Panc1 (cell line): ENCODE results near the gene PADI1.

ENCODE experiments used
- POLR2AphosphoS5 ChIP-seq: IDR thresholded peaks from 2 replicates; pipeline ENCODE4 v1.6.1; 2012; ENCODE audit warnings: mild to moderate bottlenecking, low read depth, low read length, moderate library complexity
- SIN3A ChIP-seq: IDR thresholded peaks from 2 replicates; pipeline ENCODE4 v1.6.1; 2012; ENCODE audit warnings: low read depth, mild to moderate bottlenecking, low read length, moderate library complexity, borderline replicate concordance; ENCODE audit not compliant: insufficient read depth
- TCF7L2 ChIP-seq: IDR thresholded peaks from 2 replicates; pipeline ENCODE4 v1.6.1; 2011; ENCODE audit warnings: mild to moderate bottlenecking, low read depth, low read length, inconsistent platforms
- TF ChIP-seq, protein P1 (sequence below): fragments of 450-650 bp; IDR thresholded peaks from 2 replicates; pipeline ENCODE4 v1.5.1; 2017; ENCODE audit warnings: mild to moderate bottlenecking
- TF ChIP-seq, protein P2 (sequence below), 2 experiments: IDR thresholded peaks; 2 replicates each; pipeline ENCODE4 v1.6.1; 2011 to 2012; ENCODE audit warnings: low read depth in 2 of 2, control low read depth in 1 of 2, low read length in 1 of 2, mild to moderate bottlenecking in 1 of 2, moderate library complexity in 1 of 2; ENCODE audit not compliant: insufficient read depth in 1 of 2

DNA sequence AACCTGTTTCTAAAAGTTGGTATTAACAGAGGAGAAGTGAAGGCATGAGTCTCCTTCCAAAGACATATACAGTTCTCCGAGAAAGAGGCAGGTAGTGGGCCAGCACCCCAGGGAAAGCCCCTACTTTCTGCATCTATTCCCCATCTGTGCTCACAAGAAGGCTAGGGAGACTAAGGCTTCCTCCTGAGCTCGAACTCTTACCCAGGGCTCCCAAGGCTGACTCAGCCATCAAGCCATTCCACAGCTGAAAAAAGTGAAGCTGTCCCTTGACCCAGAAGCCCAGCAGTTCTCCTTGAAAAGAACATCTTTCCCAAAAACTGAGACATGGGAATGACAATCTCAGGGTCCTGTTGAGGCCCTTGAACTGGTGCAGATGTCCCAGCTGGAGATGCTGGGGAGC lies 42.0 kb downstream of the PADI1 start:
- TF ChIP-seq POLR2AphosphoS5: no peak
- TF ChIP-seq, protein P1, sequence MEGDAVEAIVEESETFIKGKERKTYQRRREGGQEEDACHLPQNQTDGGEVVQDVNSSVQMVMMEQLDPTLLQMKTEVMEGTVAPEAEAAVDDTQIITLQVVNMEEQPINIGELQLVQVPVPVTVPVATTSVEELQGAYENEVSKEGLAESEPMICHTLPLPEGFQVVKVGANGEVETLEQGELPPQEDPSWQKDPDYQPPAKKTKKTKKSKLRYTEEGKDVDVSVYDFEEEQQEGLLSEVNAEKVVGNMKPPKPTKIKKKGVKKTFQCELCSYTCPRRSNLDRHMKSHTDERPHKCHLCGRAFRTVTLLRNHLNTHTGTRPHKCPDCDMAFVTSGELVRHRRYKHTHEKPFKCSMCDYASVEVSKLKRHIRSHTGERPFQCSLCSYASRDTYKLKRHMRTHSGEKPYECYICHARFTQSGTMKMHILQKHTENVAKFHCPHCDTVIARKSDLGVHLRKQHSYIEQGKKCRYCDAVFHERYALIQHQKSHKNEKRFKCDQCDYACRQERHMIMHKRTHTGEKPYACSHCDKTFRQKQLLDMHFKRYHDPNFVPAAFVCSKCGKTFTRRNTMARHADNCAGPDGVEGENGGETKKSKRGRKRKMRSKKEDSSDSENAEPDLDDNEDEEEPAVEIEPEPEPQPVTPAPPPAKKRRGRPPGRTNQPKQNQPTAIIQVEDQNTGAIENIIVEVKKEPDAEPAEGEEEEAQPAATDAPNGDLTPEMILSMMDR: no peak
- TF ChIP-seq, protein P2, sequence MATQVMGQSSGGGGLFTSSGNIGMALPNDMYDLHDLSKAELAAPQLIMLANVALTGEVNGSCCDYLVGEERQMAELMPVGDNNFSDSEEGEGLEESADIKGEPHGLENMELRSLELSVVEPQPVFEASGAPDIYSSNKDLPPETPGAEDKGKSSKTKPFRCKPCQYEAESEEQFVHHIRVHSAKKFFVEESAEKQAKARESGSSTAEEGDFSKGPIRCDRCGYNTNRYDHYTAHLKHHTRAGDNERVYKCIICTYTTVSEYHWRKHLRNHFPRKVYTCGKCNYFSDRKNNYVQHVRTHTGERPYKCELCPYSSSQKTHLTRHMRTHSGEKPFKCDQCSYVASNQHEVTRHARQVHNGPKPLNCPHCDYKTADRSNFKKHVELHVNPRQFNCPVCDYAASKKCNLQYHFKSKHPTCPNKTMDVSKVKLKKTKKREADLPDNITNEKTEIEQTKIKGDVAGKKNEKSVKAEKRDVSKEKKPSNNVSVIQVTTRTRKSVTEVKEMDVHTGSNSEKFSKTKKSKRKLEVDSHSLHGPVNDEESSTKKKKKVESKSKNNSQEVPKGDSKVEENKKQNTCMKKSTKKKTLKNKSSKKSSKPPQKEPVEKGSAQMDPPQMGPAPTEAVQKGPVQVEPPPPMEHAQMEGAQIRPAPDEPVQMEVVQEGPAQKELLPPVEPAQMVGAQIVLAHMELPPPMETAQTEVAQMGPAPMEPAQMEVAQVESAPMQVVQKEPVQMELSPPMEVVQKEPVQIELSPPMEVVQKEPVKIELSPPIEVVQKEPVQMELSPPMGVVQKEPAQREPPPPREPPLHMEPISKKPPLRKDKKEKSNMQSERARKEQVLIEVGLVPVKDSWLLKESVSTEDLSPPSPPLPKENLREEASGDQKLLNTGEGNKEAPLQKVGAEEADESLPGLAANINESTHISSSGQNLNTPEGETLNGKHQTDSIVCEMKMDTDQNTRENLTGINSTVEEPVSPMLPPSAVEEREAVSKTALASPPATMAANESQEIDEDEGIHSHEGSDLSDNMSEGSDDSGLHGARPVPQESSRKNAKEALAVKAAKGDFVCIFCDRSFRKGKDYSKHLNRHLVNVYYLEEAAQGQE (IDR thresholded peaks at IDR 0.05; ENCODE audit: insufficient read depth in 1 of 2, low read depth in 2 of 2, low read length in 1 of 2): no peak
- no peak for TF ChIP-seq SIN3A
- no peak for TF ChIP-seq TCF7L2
